Measurements from ENCODE around the gene FANK1.

Gene FANK1

DNA sequence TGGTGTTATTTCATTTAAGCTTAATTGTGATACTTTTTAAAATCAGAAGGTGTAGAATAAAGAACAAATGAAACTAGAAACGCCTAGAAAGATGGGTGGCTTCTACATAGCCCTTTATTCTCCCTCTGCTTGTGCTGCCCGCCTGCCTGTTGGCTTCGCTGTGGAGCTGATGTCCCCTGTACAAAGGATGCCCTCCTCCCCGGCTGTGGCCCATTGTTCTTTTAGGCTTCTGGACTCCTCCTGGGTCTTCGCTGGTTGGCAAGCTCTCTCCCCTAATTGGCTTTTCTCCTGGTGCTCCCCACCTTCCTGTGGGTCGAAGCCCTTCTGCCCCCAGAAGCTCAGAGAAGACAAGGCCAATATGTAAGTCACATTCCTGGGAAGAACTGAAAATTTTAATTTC lies 98.2 kb downstream of the FANK1 start:
- Histone ChIP-seq H3K9ac (ENCODE audit: low read depth, low read length) (no peak overlapping the region), H3K9me3 (ENCODE audit: insufficient read depth, low read depth, low read length) (no peaks in the 10 kb centered on the region), H3K27ac (ENCODE audit: low read depth, low read length) (no peak overlapping the region), H3K4me1 (ENCODE audit: insufficient read depth, low read length) (no peaks in the 10 kb centered on the region), H3K4me3 (ENCODE audit: low read length) (no peak overlapping the region), H3K36me3 (ENCODE audit: insufficient read depth, low read length) (no peaks in the 10 kb centered on the region), H3K27me3 (ENCODE audit: insufficient read depth, low read length) (no peaks in the 10 kb centered on the region)
- 90% methylated on average over 6 of the region's 6 CpGs for WGBS

DNA sequence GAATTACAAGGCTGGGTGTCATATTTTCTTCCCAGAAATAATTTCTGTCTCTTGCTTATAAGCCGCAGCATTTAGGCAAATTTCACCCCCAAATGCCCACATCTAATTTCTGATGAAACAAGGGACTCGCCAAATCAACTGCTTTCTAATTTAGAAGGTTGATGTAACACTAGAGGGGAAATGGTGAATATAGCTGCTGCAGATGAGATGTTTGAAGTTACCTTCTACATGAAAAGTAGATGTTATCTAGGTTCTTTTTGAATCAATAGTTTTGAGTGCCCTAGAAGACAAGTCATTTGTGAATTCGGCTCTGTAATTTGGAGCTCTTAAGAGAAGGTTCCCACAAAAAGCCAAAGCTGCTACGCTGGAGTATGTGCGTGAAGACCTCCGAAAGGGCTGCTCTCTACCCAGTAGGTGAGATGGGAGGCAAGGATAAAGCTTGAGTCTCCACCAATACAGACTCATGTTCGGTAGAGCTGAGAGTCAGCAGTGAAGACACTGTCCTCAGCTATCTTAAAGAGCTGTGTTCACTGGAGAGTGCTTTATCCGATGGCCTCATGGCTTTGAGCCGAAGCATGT lies 99.5 kb downstream of the FANK1 start:
- Histone ChIP-seq H3K4me3 (ENCODE audit: low read length) (no peak overlapping the region), H3K9me3 (ENCODE audit: insufficient read depth, low read depth, low read length) (no peaks in the 10 kb centered on the region), H3K27me3 (ENCODE audit: insufficient read depth, low read length) (no peaks in the 10 kb centered on the region), H3K9ac (ENCODE audit: low read depth, low read length) (no peak overlapping the region), H3K27ac (ENCODE audit: low read depth, low read length) (no peak overlapping the region), H3K4me1 (ENCODE audit: insufficient read depth, low read length) (no peaks in the 10 kb centered on the region), H3K36me3 (ENCODE audit: insufficient read depth, low read length) (no peaks in the 10 kb centered on the region)
- 95% methylated on average over 7 of the region's 9 CpGs for WGBS

DNA sequence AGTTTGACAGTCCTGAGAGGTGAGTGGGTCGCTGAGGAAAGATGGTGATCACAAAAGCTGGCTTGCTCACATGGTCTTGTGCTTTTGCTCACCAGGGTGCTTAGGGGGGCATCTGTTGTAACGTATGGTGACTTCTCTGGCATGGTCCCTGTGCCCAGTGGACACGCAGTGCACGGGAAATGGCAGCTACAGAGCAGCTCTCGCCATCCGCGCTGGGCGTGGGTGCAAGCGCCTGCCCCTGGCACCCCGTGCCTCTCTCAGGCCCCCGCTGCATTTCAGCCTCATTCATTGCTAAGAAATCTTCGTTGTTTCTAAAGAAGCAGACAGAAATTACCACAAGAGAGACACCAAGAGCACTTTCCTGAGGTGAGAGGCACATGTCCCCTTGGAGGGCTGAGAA lies 101.2 kb downstream of the FANK1 start:
- no peak overlapping the region for H3K27ac ChIP-seq (ENCODE audit: low read depth, low read length)
- H3K9me3 ChIP-seq (ENCODE audit: insufficient read depth, low read depth, low read length) = no peaks in the 10 kb centered on the region
- H3K9ac ChIP-seq (ENCODE audit: low read depth, low read length) = no peak overlapping the region
- WGBS = 95% methylated on average over 12 of the region's 12 CpGs
- H3K4me3 ChIP-seq (ENCODE audit: low read length) = no peak overlapping the region
- H3K36me3 ChIP-seq (ENCODE audit: insufficient read depth, low read length) = no peaks in the 10 kb centered on the region
- no peaks in the 10 kb centered on the region for H3K4me1 ChIP-seq (ENCODE audit: insufficient read depth, low read length)
- no peaks in the 10 kb centered on the region for H3K27me3 ChIP-seq (ENCODE audit: insufficient read depth, low read length)

DNA sequence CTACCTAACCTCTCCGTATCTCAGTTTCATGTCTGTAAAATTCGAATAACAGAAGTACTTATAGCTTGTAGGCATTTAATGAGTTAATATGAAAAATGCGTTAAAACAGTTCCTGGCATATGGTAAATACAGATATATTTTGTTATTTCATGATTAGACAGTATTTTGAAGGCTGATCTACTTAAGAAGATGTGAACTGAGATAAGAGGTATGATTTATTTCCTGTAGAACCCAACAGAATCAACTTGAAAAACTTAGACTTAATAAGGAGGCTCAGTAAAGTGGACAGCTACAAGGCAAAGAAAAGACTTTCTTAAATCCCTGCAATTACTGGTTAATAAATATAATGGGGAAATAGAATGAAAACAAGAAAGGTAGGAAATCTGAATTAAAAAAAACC lies 103.3 kb downstream of the FANK1 start:
- no peaks in the 10 kb centered on the region for H3K36me3 ChIP-seq (ENCODE audit: insufficient read depth, low read length)
- H3K27ac ChIP-seq (ENCODE audit: low read depth, low read length) = no peak overlapping the region
- H3K27me3 ChIP-seq (ENCODE audit: insufficient read depth, low read length) = no peaks in the 10 kb centered on the region
- H3K4me3 ChIP-seq (ENCODE audit: low read length) = no peak overlapping the region
- no peaks in the 10 kb centered on the region for H3K4me1 ChIP-seq (ENCODE audit: insufficient read depth, low read length)
- no peak overlapping the region for H3K9ac ChIP-seq (ENCODE audit: low read depth, low read length)
- H3K9me3 ChIP-seq (ENCODE audit: insufficient read depth, low read depth, low read length) = no peaks in the 10 kb centered on the region
- 96% methylated on average over 3 of the region's 3 CpGs for WGBS

DNA sequence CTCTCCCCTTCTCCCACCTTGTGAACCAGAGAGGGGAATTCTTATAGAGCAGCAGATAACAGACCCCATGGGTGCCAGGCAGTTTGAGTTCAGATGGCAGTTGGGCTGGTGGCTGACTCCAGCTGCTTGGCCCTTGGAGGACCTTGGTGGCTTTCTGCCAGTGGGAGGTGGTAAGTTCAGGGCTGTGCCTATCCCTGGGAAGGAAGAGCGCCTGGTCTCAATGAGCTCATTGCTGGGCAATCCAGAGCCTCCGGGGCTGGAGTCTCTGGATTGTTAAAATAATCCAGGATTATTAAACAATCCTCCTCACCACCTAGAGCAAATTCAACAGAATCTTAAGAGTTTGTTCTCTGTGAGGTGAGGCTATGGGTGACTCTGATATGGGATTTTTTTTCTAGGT lies 105.2 kb downstream of the FANK1 start:
- WGBS = 93% methylated on average over 2 of the region's 2 CpGs
- Histone ChIP-seq H3K27ac (ENCODE audit: low read depth, low read length) (no peak overlapping the region), H3K27me3 (ENCODE audit: insufficient read depth, low read length) (no peaks in the 10 kb centered on the region), H3K9me3 (ENCODE audit: insufficient read depth, low read depth, low read length) (no peaks in the 10 kb centered on the region), H3K4me1 (ENCODE audit: insufficient read depth, low read length) (no peaks in the 10 kb centered on the region), H3K4me3 (ENCODE audit: low read length) (no peak overlapping the region), H3K36me3 (ENCODE audit: insufficient read depth, low read length) (no peaks in the 10 kb centered on the region), H3K9ac (ENCODE audit: low read depth, low read length) (no peak overlapping the region)

DNA sequence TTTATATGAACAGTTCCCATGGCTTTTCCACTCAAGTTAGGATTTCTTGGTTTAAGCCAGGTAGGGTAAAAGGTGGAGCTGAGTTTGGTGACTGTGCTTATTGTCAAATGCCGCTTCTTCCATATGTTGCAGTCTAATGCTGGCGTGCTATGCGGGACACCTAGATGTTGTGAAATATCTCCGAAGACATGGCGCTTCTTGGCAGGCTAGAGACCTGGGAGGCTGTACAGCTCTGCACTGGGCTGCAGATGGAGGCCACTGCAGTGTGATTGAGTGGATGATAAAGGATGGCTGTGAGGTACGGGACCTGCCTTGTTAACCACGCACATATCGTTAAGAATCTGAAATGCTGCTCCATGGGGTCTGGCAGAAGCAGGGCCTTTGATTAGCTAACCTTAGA lies 108.4 kb downstream of the FANK1 start:
- no peaks in the 10 kb centered on the region for H3K9me3 ChIP-seq (ENCODE audit: insufficient read depth, low read depth, low read length)
- H3K4me3 ChIP-seq (ENCODE audit: low read length) = no peak overlapping the region
- no peaks in the 10 kb centered on the region for H3K27me3 ChIP-seq (ENCODE audit: insufficient read depth, low read length)
- H3K4me1 ChIP-seq (ENCODE audit: insufficient read depth, low read length) = no peaks in the 10 kb centered on the region
- no peak overlapping the region for H3K27ac ChIP-seq (ENCODE audit: low read depth, low read length)
- no peak overlapping the region for H3K9ac ChIP-seq (ENCODE audit: low read depth, low read length)
- no peaks in the 10 kb centered on the region for H3K36me3 ChIP-seq (ENCODE audit: insufficient read depth, low read length)
- 83% methylated on average over 8 of the region's 8 CpGs for WGBS

DNA sequence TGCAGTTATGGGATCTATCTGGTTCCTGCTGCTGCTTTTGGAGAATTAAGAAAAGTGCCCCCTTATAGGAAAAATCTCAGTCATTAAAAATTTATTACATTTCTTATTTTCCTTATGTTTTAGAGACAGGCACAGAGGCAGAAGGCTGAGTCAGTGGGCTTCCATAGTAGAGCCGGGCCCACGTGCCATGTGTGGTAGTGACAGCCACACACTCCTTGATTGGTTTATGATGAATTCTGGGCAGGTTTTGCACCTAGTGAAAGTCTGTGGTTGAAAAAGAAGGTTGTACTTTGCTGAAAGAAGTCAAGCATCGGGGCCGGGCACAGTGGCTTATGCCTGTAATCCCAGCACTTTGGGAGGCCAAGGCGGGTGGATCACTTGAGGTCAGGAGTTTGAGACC lies 109.9 kb downstream of the FANK1 start:
- H3K27me3 ChIP-seq (ENCODE audit: insufficient read depth, low read length) = no peaks in the 10 kb centered on the region
- H3K36me3 ChIP-seq (ENCODE audit: insufficient read depth, low read length) = 0 out of 2 replicates have a peak, but pooled peaks cover 2% of the 10 kb centered on the region
- no peak overlapping the region for H3K4me3 ChIP-seq (ENCODE audit: low read length)
- no peak overlapping the region for H3K9ac ChIP-seq (ENCODE audit: low read depth, low read length)
- 83% methylated on average over 4 of the region's 5 CpGs for WGBS
- H3K4me1 ChIP-seq (ENCODE audit: insufficient read depth, low read length) = no peaks in the 10 kb centered on the region
- no peaks in the 10 kb centered on the region for H3K9me3 ChIP-seq (ENCODE audit: insufficient read depth, low read depth, low read length)
- no peak overlapping the region for H3K27ac ChIP-seq (ENCODE audit: low read depth, low read length)

DNA sequence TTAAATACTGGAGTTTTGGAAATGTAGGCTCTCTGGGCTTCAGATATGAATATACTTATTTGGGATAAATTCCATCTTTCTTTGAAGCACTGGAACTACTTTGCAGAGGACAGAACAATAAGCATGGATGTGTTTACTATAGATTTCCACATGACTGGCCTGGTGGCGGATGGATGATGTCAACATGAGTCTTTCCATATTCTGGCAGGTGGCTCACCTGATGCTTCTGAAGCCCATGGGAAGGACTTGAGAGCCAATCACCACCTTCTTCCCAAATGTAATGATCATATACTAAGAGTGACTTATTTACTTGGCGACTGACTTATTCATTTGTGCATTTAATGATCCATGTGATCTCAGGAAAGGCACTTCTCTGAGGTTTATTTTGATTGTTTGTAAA lies 110.5 kb downstream of the FANK1 start:
- Histone ChIP-seq H3K4me1 (ENCODE audit: insufficient read depth, low read length) (no peaks in the 10 kb centered on the region), H3K4me3 (ENCODE audit: low read length) (no peak overlapping the region), H3K27me3 (ENCODE audit: insufficient read depth, low read length) (no peaks in the 10 kb centered on the region), H3K27ac (ENCODE audit: low read depth, low read length) (no peak overlapping the region), H3K9ac (ENCODE audit: low read depth, low read length) (no peak overlapping the region), H3K9me3 (ENCODE audit: insufficient read depth, low read depth, low read length) (no peaks in the 10 kb centered on the region), H3K36me3 (ENCODE audit: insufficient read depth, low read length) (0 out of 2 replicates have a peak, but pooled peaks cover 2% of the 10 kb centered on the region)
- 96% methylated on average over 1 of the region's 2 CpGs for WGBS

DNA sequence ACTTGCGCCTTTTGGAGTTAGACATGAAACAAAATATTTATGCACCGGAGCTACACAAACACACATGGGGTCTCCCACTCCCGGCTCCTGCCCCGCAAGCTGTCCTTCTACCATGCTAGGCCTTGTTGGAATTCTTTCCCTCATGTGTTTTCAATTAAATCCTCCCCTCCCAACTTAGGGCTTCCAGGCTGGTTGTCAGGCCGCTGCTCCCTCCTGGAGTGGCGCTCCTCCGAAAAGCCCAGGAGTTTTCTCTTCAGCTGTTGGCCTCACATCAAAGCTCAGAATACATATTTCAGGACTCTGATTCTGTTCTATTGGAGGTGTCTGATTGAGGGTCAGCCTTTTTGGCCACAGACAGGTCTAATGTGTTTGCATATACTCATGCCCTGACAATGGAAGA lies 113.3 kb downstream of the FANK1 start:
- no peak overlapping the region for H3K9ac ChIP-seq (ENCODE audit: low read depth, low read length)
- H3K4me1 ChIP-seq (ENCODE audit: insufficient read depth, low read length) = peaks cover 8% of the 10 kb centered on the region; the same call in 1 of the 2 replicates
- 96% methylated on average over 7 of the region's 7 CpGs for WGBS
- 0 out of 2 replicates have a peak, but pooled peaks cover 2% of the 10 kb centered on the region for H3K36me3 ChIP-seq (ENCODE audit: insufficient read depth, low read length)
- H3K27ac ChIP-seq (ENCODE audit: low read depth, low read length) = no peak overlapping the region
- H3K4me3 ChIP-seq (ENCODE audit: low read length) = no peak overlapping the region
- no peaks in the 10 kb centered on the region for H3K27me3 ChIP-seq (ENCODE audit: insufficient read depth, low read length)
- H3K9me3 ChIP-seq (ENCODE audit: insufficient read depth, low read depth, low read length) = no peaks in the 10 kb centered on the region

DNA sequence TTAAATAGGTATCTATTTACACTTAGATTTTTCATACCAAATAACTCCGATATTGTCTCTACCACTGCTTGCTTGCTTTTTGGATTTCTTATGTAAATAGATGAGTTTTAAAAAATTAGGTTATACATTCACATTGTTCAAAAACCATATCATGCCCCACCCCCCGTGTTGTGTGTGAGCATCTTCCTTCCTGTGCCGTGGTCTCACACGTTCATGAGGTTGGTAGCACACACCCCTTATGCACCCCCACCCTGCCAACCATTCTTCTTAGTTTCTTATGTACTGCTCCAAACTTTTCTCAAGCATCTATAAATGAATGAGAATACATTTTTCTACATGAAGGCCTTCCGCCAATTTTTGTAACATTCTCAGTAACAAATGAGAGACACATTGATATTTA lies 115.6 kb downstream of the FANK1 start:
- Histone ChIP-seq H3K9ac (ENCODE audit: low read depth, low read length) (no peak overlapping the region), H3K4me1 (ENCODE audit: insufficient read depth, low read length) (peaks cover 8% of the 10 kb centered on the region; the same call in 1 of the 2 replicates), H3K36me3 (ENCODE audit: insufficient read depth, low read length) (0 out of 2 replicates have a peak, but pooled peaks cover 2% of the 10 kb centered on the region), H3K4me3 (ENCODE audit: low read length) (no peak overlapping the region), H3K27ac (ENCODE audit: low read depth, low read length) (no peak overlapping the region), H3K27me3 (ENCODE audit: insufficient read depth, low read length) (no peaks in the 10 kb centered on the region), H3K9me3 (ENCODE audit: insufficient read depth, low read depth, low read length) (no peaks in the 10 kb centered on the region)
- WGBS = 93% methylated on average over 3 of the region's 5 CpGs

DNA sequence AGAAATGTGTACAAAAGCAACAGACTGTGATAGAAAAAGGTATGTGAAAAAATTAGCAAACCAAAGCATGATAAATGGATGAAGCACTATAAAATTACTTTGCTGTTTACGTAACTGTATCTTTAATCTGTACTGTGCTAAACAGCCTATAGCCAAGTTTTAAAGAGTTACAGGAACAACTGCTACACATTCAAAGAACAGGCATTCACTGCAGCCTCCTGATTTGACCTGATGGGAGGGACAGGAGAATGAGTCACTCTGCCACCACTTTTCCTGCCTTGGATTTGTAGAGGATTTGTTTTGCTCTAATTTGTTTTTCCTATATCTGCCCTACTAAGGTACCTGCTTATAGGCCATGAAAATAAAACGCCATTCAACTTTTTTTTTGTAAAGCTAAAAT lies 116.1 kb downstream of the FANK1 start:
- WGBS = 100% methylated on average over 1 of the region's 2 CpGs
- Histone ChIP-seq H3K9me3 (ENCODE audit: insufficient read depth, low read depth, low read length) (no peaks in the 10 kb centered on the region), H3K27ac (ENCODE audit: low read depth, low read length) (no peak overlapping the region), H3K4me1 (ENCODE audit: insufficient read depth, low read length) (peaks cover 8% of the 10 kb centered on the region; the same call in 1 of the 2 replicates), H3K4me3 (ENCODE audit: low read length) (no peak overlapping the region), H3K36me3 (ENCODE audit: insufficient read depth, low read length) (0 out of 2 replicates have a peak, but pooled peaks cover 2% of the 10 kb centered on the region), H3K27me3 (ENCODE audit: insufficient read depth, low read length) (no peaks in the 10 kb centered on the region), H3K9ac (ENCODE audit: low read depth, low read length) (no peak overlapping the region)

All from HUES64 (cell line).